NCI-H187 (cell line): Measurements from ENCODE around the gene C19orf47.
"Not testable (repeated sequence)": the region's sequence is repeated elsewhere in the genome, so short reads cannot be mapped to it uniquely, and the experiment has no call there.

Experiments used
- DNase-seq, 2 experiments: peaks; one replicate each; lab custom pipeline; 2025; lab: John Stamatoyannopoulos, UW

Gene C19orf47

GRCh38 chr19:40376286-40376862 lies 28.2 kb upstream of the C19orf47 start:
- no peak for DNase-seq

DNA sequence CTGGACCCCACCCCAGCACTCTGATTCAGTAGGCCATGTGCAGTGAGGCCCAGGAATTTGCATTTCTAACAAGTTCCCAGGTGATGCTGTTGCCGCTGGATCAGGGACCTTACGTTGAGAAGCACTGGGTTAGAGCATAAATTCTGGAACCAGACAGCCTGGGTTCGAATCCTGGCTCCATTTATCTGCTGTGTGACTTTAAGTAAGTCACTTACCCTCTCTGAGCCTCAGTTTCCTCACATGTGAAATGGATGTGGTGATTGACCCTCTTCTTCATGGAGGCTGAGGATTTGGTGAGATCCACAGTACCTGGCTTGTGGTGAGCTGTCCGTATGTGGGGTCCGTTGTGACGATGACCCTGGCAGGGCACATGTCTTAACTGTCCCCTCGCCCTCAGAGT lies 25.9 kb upstream of the C19orf47 start:
- no peak for DNase-seq

- no peak for DNase-seq
Measured at GRCh38 chr19:40371802-40372122, 23.6 kb upstream of the C19orf47 start.

- no peak for DNase-seq
Measured at GRCh38 chr19:40370997-40371801, 23.0 kb upstream of the C19orf47 start.

GRCh38 chr19:40370253-40370652 lies 22.1 kb upstream of the C19orf47 start:
- DNase-seq = not testable (repeated sequence)

DNA sequence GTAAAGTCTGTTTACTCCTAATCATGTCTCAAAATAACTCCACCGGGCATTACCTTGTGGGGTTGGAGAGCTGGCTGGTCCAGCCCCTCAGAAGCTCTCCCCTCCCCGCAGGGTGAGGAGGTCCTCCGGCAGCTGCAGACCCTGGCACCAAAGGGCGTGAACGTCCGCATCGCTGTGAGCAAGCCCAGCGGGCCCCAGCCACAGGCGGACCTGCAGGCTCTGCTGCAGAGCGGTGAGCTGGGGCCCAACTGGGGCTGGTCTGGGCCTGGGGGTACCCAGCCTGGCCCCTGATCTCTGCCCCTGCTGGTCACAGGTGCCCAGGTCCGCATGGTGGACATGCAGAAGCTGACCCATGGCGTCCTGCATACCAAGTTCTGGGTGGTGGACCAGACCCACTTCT lies 21.6 kb upstream of the C19orf47 start:
- DNase-seq = no peak

GRCh38 chr19:40367577-40368434 lies 19.6 kb upstream of the C19orf47 start:
- DNase-seq = no peak

GRCh38 chr19:40366697-40367561 lies 18.7 kb upstream of the C19orf47 start:
- DNase-seq = no peak

DNA sequence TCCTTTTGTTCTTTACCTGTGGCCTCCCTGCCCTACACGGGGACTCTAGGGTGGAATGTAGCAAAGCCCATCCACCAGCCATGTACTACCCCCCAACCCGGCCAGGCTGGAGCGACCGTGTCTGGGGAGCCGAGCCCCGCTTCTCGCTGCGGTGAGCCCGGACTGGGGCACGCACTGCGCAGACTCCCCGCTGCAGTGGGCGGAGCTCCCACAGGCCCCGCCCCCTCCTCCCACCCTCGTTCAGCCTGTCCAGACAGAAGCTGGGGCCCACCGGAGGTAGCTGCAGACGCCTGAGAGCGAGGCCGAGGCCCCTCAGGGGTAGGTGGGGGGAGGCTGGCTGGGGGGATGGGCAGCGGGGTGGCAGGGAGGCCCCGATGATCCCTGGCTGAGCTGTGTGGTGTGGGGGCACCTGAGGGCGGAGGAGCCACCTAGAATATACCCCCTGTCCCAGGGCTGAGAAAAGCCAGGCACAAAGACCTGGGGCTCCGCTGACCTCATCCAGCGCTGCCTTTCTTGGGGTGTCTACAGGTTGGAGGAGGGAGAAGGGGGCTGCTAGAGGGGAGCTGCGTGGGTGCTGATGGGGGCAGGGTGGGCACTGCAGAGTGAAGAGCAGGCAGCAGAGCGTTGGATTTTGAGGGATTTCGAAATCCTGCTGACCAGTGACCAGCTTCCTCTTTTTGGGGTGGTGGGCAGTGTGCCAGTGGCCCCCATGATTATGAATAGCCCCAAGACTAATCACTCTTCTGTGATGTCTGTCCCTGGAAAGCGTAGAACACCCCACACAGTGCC lies 17.6 kb upstream of the C19orf47 start:
- DNase-seq = peak; percentile 64 to 68

GRCh38 chr19:40365010-40365409 lies 16.8 kb upstream of the C19orf47 start:
- no peak for DNase-seq

DNA sequence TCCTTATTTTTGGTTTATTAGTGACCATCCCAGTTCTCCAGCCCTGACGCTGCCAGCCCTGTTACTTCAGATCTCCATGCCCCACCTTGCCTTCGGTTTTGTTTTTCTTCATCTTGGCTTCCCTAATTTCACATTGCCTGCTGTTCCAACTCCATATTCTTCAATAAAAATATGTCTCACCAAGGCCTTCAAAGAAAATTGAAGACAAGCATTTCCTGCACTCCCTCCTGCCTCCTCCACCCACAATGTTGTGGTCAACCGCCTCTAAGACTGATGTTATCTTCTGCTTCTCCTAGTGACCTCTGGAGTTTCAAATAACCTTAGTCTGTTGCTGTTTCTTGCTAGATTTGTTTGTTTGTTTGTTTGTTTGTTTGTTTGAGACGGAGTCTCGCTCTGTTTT lies 14.9 kb upstream of the C19orf47 start:
- no peak for DNase-seq

GRCh38 chr19:40362160-40362559 lies 14.0 kb upstream of the C19orf47 start:
- DNase-seq = no peak

DNA sequence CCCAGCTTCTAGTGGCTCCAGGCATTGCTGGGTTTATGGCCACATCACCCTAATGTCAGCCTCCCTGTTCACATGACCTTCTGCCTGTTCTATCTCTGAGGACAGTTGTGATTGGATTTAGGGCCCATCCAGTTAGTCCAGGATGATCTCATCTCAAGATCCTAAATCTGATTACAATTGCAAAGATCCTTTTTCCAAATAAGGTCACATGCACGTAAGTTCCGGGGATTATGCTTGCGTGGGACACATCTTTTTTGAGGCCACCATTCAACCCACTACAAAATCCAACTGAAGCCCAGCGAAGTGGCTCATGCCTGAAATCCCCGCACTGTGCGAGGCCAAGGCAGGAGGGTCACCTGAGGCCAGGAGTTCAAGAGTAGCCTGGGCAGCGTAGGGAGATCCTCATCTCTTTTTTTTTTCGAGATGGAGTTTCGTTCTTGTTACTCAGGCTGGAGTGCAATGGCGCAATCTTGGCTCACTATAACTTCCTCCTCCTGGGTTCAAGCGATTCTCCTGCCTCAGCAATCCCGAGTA lies 12.6 kb upstream of the C19orf47 start:
- no peak for DNase-seq

- DNase-seq = no peak
Measured at GRCh38 chr19:40360020-40360707, 12.0 kb upstream of the C19orf47 start.

GRCh38 chr19:40358773-40359172 lies 10.6 kb upstream of the C19orf47 start:
- DNase-seq = no peak

GRCh38 chr19:40357640-40358039 lies 9.4 kb upstream of the C19orf47 start:
- no peak for DNase-seq

DNA sequence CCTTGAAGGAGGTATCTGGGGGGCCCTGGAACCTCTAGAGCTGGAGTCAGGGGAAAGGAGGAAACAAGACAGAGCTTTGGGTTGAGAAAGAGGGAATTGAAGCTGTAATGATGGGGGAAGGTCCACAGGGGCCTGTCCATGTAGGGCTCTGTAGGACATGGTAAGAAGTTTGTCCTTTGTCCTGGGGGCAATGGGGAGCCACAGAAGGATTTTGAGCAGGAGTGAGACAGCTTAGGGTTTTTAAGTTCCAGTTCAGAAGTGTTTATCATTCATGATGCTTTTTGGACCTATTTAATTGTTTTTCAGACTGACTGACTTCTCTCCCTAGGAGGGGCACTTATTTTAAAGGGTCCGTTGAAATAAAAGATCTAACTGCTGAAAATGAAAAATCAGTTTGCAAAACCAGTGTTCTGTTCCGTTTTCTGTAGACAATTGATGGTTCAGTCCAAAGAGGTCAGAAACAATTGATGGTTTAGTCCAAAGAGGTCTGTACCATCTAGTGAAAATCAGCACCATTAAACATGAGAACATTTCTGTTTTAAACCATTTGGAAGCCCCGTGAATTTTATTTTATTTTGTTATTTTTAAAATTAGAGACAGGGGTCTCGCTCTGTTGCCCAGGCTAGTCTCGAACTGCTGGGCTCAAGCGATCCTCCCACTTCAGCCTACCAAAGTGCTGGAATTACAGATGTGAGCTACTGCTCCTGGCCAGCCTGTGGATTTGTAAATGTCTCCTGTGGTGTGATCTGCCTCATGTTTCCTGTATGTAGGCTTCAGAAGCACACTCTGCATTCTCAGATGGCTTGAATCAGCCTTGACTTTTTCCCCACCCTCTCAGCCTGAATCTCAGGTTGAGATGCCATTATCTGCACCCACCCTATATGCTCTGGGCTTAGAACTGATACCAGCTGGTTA lies 8.7 kb upstream of the C19orf47 start:
- no peak for DNase-seq

DNA sequence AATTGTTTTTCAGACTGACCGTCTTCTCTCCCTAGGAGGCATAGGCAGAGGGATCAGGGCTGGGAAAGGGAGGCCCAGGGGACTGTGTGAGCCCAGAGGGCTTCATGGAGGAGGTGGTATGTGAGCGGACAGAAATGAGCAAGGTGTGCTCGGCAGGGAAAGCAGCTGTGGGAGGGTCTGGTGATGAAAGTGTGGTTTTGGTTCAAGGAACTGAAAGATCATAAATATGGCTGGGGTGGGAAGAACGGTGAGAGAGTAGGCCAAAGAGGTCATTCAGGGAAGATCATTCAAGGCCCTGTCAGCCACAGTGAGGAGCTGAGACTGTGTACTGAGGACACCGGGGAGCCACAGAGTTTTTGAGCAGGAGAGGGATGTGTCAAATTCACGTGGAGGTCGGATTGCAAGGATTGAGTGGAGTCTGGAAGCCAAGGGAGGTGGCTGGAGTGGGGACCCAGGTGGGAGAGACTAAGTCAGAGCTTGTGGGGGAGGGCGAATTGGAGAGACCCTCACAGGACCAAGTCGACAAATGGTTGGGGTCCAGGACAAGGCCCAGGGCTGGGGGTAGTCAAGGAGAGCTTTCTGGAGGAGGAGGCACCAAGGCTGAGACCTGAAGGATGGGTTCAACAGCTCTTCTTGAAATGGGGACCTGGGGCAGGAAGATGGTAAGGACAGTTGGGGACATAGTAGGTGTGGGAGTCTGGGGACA lies 7.9 kb upstream of the C19orf47 start:
- DNase-seq = no peak
